DMS153 (cell line): ENCODE data around the gene CDKN2D.
A peak's percentile ranks its signal among the peaks of the same experiment; 100 is the strongest.
"Not testable (repeated sequence)": the region's sequence is repeated elsewhere in the genome, so short reads cannot be mapped to it uniquely, and the experiment has no call there.

ENCODE experiments used
- DNase-seq: peaks from one replicate; lab custom pipeline; 2025; lab: John Stamatoyannopoulos, UW

Gene CDKN2D

GRCh38 chr19:10551698-10552301, 17.0 kb downstream of the CDKN2D start:
- no peak for DNase-seq

GRCh38 chr19:10551006-10551405, 17.8 kb downstream of the CDKN2D start:
- not testable (repeated sequence) for DNase-seq

- no peak for DNase-seq
Measured at GRCh38 chr19:10550336-10550735, 18.4 kb downstream of the CDKN2D start.

GRCh38 chr19:10549733-10550132, 19.0 kb downstream of the CDKN2D start:
- no peak for DNase-seq

- DNase-seq: no peak
Measured at GRCh38 chr19:10548746-10549276, 20.0 kb downstream of the CDKN2D start.

- no peak for DNase-seq
Measured at GRCh38 chr19:10546817-10547216, 22.0 kb downstream of the CDKN2D start.

- no peak for DNase-seq
Measured at GRCh38 chr19:10544753-10545251, 24.0 kb downstream of the CDKN2D start.

GRCh38 chr19:10544242-10544752, 24.5 kb downstream of the CDKN2D start:
- DNase-seq: no peak

- DNase-seq: peak; percentile 88
Measured at GRCh38 chr19:10543420-10544241, 25.1 kb downstream of the CDKN2D start, which contains the start of gene ATG4D. TSS of gene ATG4D (plus strand) at chr19:10543904. CDS start at chr19:10544091, 187 bp downstream.

GRCh38 chr19:10543059-10543419, 25.7 kb downstream of the CDKN2D start:
- DNase-seq: peak; percentile 68

GRCh38 chr19:10539016-10539415, 29.8 kb downstream of the CDKN2D start:
- not testable (repeated sequence) for DNase-seq

- no peak for DNase-seq
Measured at GRCh38 chr19:10538204-10538983, 30.4 kb downstream of the CDKN2D start.

- no peak for DNase-seq
Measured at GRCh38 chr19:10537668-10538067, 31.1 kb downstream of the CDKN2D start.

GRCh38 chr19:10535613-10536012, 33.2 kb downstream of the CDKN2D start:
- no peak for DNase-seq

- no peak for DNase-seq
Measured at GRCh38 chr19:10533646-10534386, 35.0 kb downstream of the CDKN2D start.

- DNase-seq: no peak
Measured at GRCh38 chr19:10532457-10532856, 36.3 kb downstream of the CDKN2D start.

- not testable (repeated sequence) for DNase-seq
Measured at GRCh38 chr19:10526887-10527286, 41.9 kb downstream of the CDKN2D start.

GRCh38 chr19:10525636-10526035, 43.1 kb downstream of the CDKN2D start:
- DNase-seq: no peak

- no peak for DNase-seq
Measured at GRCh38 chr19:10523135-10523636, 45.6 kb downstream of the CDKN2D start.

- no peak for DNase-seq
Measured at GRCh38 chr19:10521461-10522171, 47.2 kb downstream of the CDKN2D start.
